ENCODE results near the gene ABLIM2.

Gene ABLIM2

DNA sequence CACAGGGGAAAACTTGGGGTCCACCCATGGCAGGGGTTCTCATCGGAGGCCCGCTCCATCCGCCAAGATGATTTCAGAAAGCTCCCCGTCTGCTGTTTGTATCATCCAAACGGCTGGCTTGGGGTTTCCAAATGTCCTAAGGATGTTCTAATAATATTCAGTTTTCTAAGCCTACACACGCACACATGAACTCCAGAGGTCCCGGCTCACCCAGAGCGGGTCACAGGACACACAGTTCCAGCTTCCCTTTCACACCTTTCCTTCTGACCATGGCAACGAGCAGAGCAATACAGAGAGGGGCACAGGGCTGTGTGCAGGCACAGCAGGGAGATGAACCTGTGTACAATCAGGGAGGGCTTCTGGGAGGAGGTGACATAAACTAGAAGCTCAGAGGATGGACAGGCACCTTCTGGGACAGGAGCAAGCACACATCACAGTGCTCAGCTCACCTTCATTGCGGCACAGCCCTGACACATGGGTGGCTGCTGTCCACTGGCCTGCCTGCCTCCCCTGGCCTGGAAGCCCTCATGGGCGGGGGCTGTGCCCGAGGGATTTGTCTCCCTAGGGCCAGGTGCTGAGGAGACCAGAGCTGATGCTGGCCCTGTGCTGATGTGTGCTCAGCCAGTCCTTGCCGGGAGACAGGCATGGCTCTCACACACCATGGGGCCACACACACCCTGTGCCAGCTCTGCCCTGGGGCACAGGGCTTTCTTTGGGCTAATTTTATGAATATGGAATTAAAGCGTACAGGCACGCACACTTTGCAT lies 44.8 kb downstream of the ABLIM2 start:
- no peaks in the 10 kb centered on the region for H3K27me3 ChIP-seq (ENCODE audit: insufficient read depth, low read length)
- no peaks in the 10 kb centered on the region for H3K9me3 ChIP-seq (ENCODE audit: insufficient read depth, low read depth, low read length)
- H3K4me1 ChIP-seq (ENCODE audit: insufficient read depth, low read length), result peaks cover 24% of the 10 kb centered on the region
- H3K9ac ChIP-seq (ENCODE audit: low read depth, low read length), result no peak overlapping the region
- H3K36me3 ChIP-seq (ENCODE audit: insufficient read depth, low read length), result no peaks in the 10 kb centered on the region
- H3K4me3 ChIP-seq (ENCODE audit: low read length), result no peak overlapping the region
- H3K27ac ChIP-seq (ENCODE audit: low read depth, low read length), result no peak overlapping the region
- WGBS, result 87% methylated on average over 15 of the region's 15 CpGs

DNA sequence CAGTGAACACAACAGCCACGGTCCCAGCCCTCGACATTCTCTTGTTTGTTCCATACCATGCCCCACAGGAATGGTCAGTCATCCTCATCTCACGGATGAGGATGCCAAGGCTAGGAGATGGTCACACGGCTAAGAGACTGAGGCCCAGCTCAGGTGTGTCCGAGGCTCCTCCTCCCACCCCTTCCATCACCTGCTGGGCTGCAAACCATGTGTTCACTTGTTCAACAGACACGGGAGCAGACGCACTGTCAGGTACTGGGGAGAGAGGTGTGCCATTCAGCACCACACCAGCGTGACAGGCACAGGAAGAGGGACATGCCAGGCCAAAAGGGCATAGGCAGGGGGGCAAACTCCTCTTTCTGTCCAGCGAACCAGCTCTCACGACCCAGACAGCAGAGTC lies 45.9 kb downstream of the ABLIM2 start:
- Histone ChIP-seq H3K36me3 (ENCODE audit: insufficient read depth, low read length) (no peaks in the 10 kb centered on the region), H3K9me3 (ENCODE audit: insufficient read depth, low read depth, low read length) (no peaks in the 10 kb centered on the region), H3K4me1 (ENCODE audit: insufficient read depth, low read length) (peaks cover 24% of the 10 kb centered on the region), H3K27ac (ENCODE audit: low read depth, low read length) (no peak overlapping the region), H3K9ac (ENCODE audit: low read depth, low read length) (0 out of 2 replicates have a peak overlapping the region, but pooled peaks have one; percentile 33), H3K4me3 (ENCODE audit: low read length) (no peak overlapping the region), H3K27me3 (ENCODE audit: insufficient read depth, low read length) (no peaks in the 10 kb centered on the region)
- WGBS, result 88% methylated on average over 10 of the region's 10 CpGs

DNA sequence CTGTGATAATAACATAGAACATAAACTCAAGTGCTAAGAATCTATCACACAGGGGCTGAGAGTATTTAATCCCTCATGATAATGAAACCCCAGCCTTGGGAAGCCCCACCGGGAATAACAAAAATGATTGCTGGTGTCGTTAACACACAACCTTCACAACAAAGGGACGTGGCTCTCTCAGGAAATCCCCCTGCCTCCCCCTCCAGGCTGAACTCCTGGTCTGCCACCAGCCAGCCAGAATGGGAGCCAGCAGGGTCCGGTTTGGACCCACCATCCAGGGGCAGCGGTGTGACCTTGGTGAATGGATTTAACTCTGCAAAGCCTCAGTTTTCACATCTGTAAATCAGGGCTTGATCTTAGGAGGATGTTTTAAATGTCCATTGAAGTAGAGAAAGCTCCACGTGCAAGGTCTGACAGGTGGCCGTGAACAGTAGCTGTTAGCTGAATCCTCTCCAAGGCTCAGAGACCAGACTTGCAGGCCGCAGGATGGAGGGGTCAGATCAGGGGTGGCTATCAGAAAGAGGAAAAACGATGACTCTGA lies 46.5 kb downstream of the ABLIM2 start:
- 58% methylated on average over 9 of the region's 9 CpGs for WGBS
- Histone ChIP-seq H3K4me1 (ENCODE audit: insufficient read depth, low read length) (peaks cover 24% of the 10 kb centered on the region), H3K36me3 (ENCODE audit: insufficient read depth, low read length) (no peaks in the 10 kb centered on the region), H3K9ac (ENCODE audit: low read depth, low read length) (peak overlapping the region; percentile 33; the same call in 1 of the 2 replicates), H3K9me3 (ENCODE audit: insufficient read depth, low read depth, low read length) (no peaks in the 10 kb centered on the region), H3K27ac (ENCODE audit: low read depth, low read length) (peak overlapping the region; percentile 58; the same call in 1 of the 2 replicates), H3K4me3 (ENCODE audit: low read length) (no peak overlapping the region), H3K27me3 (ENCODE audit: insufficient read depth, low read length) (no peaks in the 10 kb centered on the region)

DNA sequence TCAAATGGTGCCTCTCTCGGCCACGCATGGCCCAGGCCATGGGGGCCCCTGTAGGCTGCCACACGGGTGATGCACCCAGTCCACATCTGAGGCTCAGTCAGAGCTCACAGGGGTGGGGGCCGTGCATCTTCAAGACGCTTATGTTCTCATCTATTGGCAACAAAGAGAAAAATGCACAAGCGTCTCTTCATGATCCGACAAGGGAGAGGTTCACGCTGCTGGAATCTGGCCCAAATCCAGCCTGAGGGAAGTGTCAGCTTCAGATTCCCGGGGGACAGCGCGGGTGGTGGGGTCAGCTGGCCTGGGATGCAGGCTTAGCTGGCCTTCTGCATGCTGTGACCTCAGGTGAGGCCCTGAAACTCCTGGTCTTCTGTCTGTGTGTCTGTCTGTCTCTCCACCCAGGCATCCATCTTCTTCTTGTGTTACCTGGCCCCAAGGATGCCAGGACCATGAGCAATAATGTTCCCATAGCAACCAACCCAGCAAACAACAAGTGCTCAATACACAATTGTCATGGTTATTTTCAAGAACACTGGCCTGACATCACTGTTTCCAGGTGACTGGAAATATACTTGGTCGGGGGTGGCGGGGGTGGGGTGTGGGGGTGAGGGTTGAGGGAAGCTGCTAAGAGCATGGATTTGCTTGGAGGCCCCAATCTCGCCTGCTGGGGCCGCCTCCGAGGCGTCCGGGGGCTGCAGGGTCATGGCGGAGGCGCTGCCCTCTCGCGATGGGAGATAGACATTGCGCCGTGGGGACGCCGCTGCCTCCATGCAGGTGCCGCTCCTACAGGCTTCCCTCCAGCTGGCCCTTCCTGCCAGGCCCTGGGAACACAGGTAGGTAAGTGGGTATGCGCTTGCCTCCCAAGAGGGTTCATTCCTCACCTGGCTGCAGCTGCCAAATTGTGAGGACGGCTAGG lies 48.3 kb downstream of the ABLIM2 start:
- Histone ChIP-seq H3K27ac (ENCODE audit: low read depth, low read length) (peak overlapping the region; percentile 86), H3K9ac (ENCODE audit: low read depth, low read length) (peak overlapping the region; percentile 57), H3K4me3 (ENCODE audit: low read length) (no peak overlapping the region), H3K27me3 (ENCODE audit: insufficient read depth, low read length) (no peaks in the 10 kb centered on the region), H3K4me1 (ENCODE audit: insufficient read depth, low read length) (peaks cover 24% of the 10 kb centered on the region), H3K9me3 (ENCODE audit: insufficient read depth, low read depth, low read length) (no peaks in the 10 kb centered on the region), H3K36me3 (ENCODE audit: insufficient read depth, low read length) (no peaks in the 10 kb centered on the region)
- 41% methylated on average over 29 of the region's 29 CpGs for WGBS

DNA sequence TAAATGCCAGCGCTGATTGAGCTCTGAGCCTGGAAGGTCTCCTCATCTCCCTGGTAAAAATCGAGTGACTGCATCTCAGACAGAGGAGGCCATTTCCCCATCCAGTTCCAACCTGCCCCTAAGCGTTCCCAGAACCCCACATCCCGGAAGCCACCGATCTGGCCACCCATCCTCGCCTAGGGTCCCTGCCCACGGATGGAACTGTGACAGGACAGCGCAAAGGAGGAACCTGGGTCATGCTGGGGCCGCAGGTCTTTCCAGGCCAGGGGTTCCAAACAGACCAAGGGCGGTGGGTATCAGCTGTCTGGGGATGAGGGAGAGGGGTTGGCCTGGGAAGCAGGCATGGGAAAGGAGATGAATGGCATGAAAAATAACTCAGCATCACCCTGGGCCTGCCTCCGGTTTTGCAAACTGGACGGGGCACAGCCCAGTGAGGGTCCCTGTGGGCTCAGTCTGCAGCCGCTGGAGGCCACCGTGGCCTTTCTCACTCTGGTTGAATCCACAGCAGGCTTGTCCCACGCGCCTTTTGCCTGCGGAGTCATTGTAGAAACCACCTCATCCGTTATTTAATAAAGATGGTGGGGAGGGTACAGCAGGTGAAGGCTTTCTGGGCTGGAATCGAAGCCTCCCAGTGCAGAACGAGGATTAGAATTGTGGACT lies 49.1 kb downstream of the ABLIM2 start:
- Histone ChIP-seq H3K9ac (ENCODE audit: low read depth, low read length) (peak overlapping the region; percentile 57; the same call in 1 of the 2 replicates), H3K27ac (ENCODE audit: low read depth, low read length) (peak overlapping the region; percentile 86), H3K27me3 (ENCODE audit: insufficient read depth, low read length) (no peaks in the 10 kb centered on the region), H3K9me3 (ENCODE audit: insufficient read depth, low read depth, low read length) (no peaks in the 10 kb centered on the region), H3K36me3 (ENCODE audit: insufficient read depth, low read length) (no peaks in the 10 kb centered on the region), H3K4me3 (ENCODE audit: low read length) (no peak overlapping the region), H3K4me1 (ENCODE audit: insufficient read depth, low read length) (peaks cover 24% of the 10 kb centered on the region)
- 91% methylated on average over 20 of the region's 20 CpGs for WGBS

DNA sequence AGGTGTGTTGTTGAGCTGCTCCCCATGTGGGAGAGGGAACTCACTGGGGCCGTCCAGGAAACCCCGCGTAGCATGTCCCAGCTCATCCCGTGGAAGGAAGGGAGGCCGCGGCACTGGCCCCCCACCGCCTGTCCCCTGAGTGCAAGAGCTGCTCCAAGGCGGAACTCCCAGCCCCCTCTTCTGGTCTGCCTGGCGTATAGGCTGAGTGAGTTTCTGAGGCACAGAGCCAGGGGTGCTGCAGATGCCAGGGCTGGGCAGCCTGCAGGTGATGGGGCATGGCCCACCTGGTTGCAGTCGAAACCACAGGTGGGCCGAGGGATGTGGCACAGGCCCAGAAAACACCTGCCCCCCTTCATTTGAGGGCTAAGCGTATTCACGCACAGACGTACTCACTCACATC lies 49.6 kb downstream of the ABLIM2 start:
- Histone ChIP-seq H3K36me3 (ENCODE audit: insufficient read depth, low read length) (no peaks in the 10 kb centered on the region), H3K4me3 (ENCODE audit: low read length) (no peak overlapping the region), H3K4me1 (ENCODE audit: insufficient read depth, low read length) (peaks cover 28% of the 10 kb centered on the region), H3K9ac (ENCODE audit: low read depth, low read length) (no peak overlapping the region), H3K9me3 (ENCODE audit: insufficient read depth, low read depth, low read length) (no peaks in the 10 kb centered on the region), H3K27me3 (ENCODE audit: insufficient read depth, low read length) (0 out of 2 replicates have a peak, but pooled peaks cover 2% of the 10 kb centered on the region), H3K27ac (ENCODE audit: low read depth, low read length) (no peak overlapping the region)
- 95% methylated on average over 14 of the region's 14 CpGs for WGBS

DNA sequence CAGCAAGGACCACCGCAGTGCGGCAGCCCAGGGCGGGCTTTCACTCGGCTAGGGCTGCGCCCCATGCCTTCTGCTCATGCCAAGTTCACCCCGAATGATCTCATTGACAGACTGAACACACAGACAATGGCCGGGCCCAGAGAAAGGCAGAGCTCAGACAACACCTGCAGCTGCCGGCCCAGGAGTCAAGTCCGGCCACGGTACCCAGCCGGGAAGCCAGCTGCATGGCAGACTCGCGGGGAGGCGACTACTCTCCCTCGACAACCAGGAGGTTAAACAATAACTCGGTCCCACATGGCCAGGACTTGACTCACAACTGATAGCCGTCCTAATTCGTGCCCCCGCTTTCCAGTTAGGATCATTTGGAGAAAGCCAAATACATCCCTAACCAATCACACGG lies 50.4 kb downstream of the ABLIM2 start:
- peaks cover 35% of the 10 kb centered on the region for H3K4me1 ChIP-seq (ENCODE audit: insufficient read depth, low read length)
- H3K9me3 ChIP-seq (ENCODE audit: insufficient read depth, low read depth, low read length), result no peaks in the 10 kb centered on the region
- H3K9ac ChIP-seq (ENCODE audit: low read depth, low read length), result no peak overlapping the region
- no peak overlapping the region for H3K4me3 ChIP-seq (ENCODE audit: low read length)
- H3K36me3 ChIP-seq (ENCODE audit: insufficient read depth, low read length), result no peaks in the 10 kb centered on the region
- 90% methylated on average over 20 of the region's 20 CpGs for WGBS
- no peak overlapping the region for H3K27ac ChIP-seq (ENCODE audit: low read depth, low read length)
- 0 out of 2 replicates have a peak, but pooled peaks cover 2% of the 10 kb centered on the region for H3K27me3 ChIP-seq (ENCODE audit: insufficient read depth, low read length)

DNA sequence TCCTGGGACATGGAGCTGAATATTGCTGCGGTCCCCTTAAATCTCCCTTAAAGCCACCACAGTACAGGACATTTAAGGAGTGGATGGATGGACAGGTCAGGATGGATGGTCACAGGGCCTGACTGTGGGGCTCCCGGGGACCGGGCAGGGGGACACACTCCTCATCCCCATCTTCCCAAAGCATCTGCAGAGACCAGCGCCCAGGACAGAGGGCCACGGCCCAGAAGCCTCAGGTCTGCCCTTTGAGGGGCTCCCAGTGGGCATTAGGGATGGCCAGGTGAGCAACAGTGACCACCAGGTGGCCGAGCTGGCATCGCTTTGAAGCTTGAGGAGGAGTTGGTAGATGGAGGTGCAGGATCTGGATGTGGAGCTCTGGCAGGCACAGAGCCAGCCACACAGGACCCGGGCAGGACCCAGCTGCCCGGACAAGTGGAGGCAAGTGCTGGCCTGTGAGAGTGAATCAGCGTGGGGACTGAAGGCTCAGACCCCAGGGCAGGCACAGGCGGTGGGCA lies 51.4 kb downstream of the ABLIM2 start:
- Histone ChIP-seq H3K36me3 (ENCODE audit: insufficient read depth, low read length) (no peaks in the 10 kb centered on the region), H3K27me3 (ENCODE audit: insufficient read depth, low read length) (0 out of 2 replicates have a peak, but pooled peaks cover 2% of the 10 kb centered on the region), H3K9me3 (ENCODE audit: insufficient read depth, low read depth, low read length) (no peaks in the 10 kb centered on the region), H3K4me1 (ENCODE audit: insufficient read depth, low read length) (peaks cover 30% of the 10 kb centered on the region), H3K9ac (ENCODE audit: low read depth, low read length) (no peak overlapping the region), H3K27ac (ENCODE audit: low read depth, low read length) (no peak overlapping the region), H3K4me3 (ENCODE audit: low read length) (no peak overlapping the region)
- 94% methylated on average over 11 of the region's 11 CpGs for WGBS

DNA sequence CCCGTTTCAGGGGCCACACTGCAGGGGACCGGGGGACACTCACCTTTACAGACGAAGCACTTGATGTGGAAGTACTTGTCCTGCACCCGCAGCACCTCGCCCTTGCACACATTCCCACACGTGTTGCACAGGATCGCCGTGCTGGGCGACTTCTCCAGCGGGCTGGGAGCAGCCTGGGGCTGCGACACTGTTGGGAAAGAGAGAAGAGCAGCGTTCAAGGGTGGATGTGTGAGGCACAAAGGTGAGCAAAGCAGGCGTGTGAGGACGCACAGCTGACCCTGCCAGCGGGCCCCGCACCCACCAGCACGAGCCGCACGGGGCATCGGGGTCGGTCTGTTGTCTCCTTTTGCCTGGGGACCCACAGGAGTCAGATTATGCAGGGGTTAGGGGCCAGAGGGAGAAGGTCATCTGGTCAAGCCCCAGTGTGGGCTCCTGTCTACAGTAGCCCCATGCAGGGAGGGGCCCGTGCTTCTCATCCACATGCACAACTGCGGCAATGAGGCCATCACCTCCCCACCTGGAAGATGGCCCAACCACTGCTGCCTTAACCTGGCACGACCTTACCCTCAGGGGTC lies 52.1 kb downstream of the ABLIM2 start:
- Histone ChIP-seq H3K9me3 (ENCODE audit: insufficient read depth, low read depth, low read length) (no peaks in the 10 kb centered on the region), H3K27ac (ENCODE audit: low read depth, low read length) (no peak overlapping the region), H3K36me3 (ENCODE audit: insufficient read depth, low read length) (no peaks in the 10 kb centered on the region), H3K4me1 (ENCODE audit: insufficient read depth, low read length) (peaks cover 25% of the 10 kb centered on the region), H3K27me3 (ENCODE audit: insufficient read depth, low read length) (0 out of 2 replicates have a peak, but pooled peaks cover 2% of the 10 kb centered on the region), H3K9ac (ENCODE audit: low read depth, low read length) (no peak overlapping the region), H3K4me3 (ENCODE audit: low read length) (no peak overlapping the region)
- WGBS, result 93% methylated on average over 24 of the region's 24 CpGs

DNA sequence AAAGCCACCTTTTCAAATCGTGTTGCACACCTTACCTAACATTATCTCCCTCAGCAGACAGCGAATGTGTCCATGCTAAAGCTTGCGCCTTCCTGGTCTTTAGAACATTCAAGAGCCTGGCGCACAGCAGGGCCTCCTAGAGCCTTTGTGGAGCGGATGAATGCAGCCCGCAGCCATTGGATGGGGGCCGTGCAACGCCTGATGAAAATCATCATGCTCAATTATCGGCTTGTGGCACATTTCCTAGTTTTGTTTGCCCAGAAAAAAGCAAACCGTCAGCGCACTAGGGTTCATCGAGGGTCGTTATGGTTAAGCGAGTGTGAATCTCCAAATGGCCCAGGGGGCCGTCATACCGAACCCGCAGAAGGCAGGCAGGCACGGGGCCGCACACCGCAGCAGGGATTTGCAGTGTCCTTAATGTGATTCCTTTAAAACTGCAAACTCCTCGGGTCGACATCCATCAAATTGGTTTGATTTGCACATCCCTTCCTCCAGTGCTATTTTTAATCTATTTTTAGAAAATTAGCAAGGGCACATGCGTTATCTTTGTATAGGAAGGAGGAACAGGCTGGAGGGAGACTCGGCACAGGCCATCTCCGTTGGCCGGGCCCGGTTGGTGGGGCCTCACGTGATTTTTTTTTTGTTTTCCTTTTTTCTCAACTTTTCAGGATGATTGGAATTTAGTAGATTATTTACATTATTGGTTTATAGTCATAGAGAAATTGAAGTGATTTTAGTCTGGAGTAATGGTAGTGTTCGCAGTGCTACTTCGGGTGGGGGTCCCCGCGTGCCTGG lies 53.1 kb downstream of the ABLIM2 start:
- H3K27me3 ChIP-seq (ENCODE audit: insufficient read depth, low read length), result 0 out of 2 replicates have a peak, but pooled peaks cover 2% of the 10 kb centered on the region
- H3K9me3 ChIP-seq (ENCODE audit: insufficient read depth, low read depth, low read length), result no peaks in the 10 kb centered on the region
- no peak overlapping the region for H3K9ac ChIP-seq (ENCODE audit: low read depth, low read length)
- H3K4me3 ChIP-seq (ENCODE audit: low read length), result no peak overlapping the region
- peaks cover 21% of the 10 kb centered on the region for H3K4me1 ChIP-seq (ENCODE audit: insufficient read depth, low read length)
- H3K36me3 ChIP-seq (ENCODE audit: insufficient read depth, low read length), result no peaks in the 10 kb centered on the region
- H3K27ac ChIP-seq (ENCODE audit: low read depth, low read length), result no peak overlapping the region
- 88% methylated on average over 32 of the region's 32 CpGs for WGBS
